ENCODE measurements around the gene CYP17A1.
A peak's percentile ranks its signal among the peaks of the same experiment; 100 is the strongest.
"Not testable (repeated sequence)": the region's sequence is repeated elsewhere in the genome, so short reads cannot be mapped to it uniquely, and the experiment has no call there.

Gene CYP17A1

GRCh38 chr10:102838276-102838927, 1.2 kb upstream of the CYP17A1 start:
- DNase-seq, result not testable (repeated sequence)

- DNase-seq, result peak in 45 of 56 donors; percentile 3 to 78 (median 33)
These were observed 2.2 kb downstream of the CYP17A1 start for GRCh38 chr10:102835007-102835482.

DNA sequence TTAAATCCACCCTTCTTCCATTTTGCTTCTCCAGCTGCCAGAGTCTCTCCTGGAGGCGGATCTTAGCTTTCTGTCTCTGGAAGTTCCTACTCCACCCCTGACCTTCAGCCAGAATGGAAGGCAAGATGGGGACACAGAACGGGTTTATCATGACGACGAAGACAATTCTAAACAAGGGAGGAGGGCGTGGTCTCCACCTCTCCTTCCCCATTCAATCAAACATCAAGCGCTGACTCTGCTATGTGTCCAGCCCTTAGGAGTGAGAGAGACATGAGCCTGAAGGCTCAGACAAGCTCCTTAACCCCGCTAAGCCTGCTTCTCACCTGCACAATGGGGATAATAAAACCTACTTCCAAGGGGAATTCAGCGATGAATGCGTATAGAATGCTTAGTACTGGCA, 3.1 kb downstream of the CYP17A1 start:
- no peak for DNase-seq

DNA sequence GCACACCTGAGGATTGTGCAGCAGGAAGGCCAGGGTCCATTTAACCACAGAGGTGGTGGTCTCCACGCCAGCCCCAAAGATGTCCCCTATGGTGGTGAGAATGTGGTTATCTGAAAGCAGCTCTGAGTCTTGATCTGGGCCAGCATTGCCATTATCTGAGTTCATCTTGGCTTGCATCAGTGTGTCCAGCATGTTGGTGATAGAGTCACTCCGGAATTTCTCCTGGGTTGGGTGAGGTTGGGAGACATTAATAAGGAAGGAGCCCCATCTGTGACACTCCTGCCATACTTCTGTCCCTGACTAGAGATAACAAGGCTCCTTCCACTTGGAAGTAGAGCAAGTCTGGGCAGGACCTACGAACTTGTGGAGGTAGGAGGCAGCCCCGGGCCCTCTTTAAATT, 4.2 kb downstream of the CYP17A1 start:
- no peak for DNase-seq

DNA sequence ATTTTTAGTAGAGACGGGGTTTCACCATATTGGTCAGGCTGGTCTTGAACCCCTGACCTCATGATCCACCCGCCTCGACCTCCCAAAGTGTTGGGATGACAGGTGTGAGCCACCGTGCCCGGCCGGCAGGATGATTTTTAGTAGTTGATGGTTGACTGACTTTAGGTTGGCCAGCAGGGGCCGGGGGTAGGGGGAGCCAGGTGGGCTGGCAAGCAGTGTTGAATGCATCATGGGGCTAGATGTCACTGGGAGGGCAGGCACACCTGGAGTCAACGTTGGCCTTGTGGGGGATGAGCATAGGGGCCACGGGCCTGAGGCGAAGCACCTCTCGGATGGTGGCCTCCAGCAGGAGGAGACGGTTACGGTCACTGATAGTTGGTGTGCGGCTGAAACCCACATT, 5.0 kb downstream of the CYP17A1 start:
- no peak for DNase-seq

DNA sequence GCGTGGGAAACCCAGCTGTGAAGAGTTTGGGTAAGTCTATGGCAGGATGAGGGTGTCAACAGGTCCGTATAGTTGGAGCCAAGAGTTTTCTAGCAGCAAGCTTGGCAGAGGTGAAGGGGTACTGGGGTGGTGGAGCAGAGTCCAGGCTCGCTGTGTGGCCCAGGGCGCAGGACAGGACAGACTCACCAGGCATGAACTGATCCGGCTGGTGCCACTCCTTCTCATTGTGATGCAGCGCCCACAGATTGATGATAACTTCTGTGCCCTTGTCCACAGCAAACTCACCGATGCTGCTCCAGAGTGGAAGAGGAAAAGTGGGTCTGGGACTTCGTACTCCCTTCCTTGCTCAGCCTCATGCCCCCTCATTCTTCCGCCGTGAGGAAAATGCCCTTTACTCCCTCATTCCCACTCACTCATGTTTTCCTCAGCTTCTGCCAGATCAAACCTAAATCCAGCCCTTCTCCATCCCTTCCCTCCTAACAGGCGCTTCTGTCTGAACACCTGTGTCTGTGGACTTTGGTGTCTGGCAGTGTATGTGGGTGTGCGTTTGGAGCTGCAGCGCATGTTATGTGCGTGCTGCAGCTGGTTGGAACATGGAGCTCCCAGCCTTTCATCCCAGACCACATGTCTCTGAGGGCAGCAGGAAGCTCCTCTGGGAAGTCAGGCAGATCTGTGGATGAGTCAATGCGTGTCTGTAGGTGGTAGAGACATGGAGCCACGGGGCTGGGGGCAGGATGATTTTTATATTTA, 5.7 kb downstream of the CYP17A1 start:
- DNase-seq, result no peak

GRCh38 chr10:102827597-102827975, 9.6 kb downstream of the CYP17A1 start:
- no peak for DNase-seq

GRCh38 chr10:102826148-102826796, 10.9 kb downstream of the CYP17A1 start:
- DNase-seq, result no peak

GRCh38 chr10:102824664-102825063, 12.5 kb downstream of the CYP17A1 start:
- no peak for DNase-seq

DNA sequence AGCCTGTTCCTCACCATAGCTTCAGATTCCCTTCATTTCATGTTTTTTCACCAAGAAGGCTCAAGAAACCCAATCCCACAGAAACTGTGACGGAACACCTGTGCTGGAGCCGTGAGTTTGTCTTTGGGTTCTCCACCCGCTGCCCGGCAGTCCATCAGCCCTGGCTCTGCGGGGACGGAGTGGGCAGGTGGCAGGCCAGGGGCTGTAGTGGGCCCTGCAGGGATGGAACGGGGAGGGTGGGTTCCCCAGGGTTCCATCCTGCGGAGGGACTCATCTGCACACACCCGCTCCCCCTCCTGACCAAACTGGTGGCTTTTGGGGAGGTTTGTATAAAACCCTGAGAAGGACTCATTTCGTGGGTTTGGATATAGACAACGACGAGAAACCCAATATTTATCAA, 15.0 kb downstream of the CYP17A1 start:
- no peak for DNase-seq

DNA sequence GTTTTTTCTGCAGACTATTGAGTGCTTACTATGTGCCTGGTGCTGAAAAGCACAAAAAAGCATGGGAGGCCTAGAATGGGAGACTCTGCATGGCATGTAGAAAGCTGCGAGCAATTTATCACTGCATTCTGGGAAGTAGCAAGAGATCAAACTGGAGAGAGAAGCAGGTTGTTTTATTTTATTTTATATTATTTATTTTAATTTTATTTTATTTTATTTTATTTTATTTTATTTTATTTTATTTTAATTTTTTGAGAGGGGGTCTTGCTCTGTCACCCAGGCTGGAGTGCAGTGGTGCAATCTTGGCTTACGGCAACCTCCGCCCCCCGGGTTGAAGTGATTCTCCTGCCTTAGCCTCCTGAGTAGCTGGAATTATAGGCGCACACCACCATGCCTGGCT, 17.2 kb downstream of the CYP17A1 start:
- not testable (repeated sequence) for DNase-seq

DNA sequence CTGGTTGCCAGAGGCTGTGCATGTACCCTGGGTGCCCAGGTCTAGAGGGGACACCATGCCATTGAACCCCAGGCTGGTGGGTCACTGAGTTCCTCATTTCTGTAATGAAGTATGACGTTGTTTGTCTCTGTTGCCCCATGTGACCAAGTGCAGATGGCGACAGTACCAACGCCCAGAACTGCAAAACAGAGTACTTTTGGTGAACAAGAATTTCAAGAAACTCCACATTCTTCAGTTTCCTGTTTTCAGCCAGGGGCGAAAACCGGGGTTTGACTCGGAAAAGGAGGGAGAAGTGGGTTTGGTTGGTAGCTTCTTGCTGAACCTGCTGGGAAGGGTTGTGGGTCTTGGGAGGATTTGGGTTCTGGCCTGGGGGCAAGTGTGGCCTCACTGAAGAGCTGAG, 18.2 kb downstream of the CYP17A1 start:
- DNase-seq, result peak in 3 of 56 donors; percentile 5 to 13 (median 8)

- no peak for DNase-seq
These were observed 20.0 kb downstream of the CYP17A1 start for GRCh38 chr10:102817175-102817574.

DNA sequence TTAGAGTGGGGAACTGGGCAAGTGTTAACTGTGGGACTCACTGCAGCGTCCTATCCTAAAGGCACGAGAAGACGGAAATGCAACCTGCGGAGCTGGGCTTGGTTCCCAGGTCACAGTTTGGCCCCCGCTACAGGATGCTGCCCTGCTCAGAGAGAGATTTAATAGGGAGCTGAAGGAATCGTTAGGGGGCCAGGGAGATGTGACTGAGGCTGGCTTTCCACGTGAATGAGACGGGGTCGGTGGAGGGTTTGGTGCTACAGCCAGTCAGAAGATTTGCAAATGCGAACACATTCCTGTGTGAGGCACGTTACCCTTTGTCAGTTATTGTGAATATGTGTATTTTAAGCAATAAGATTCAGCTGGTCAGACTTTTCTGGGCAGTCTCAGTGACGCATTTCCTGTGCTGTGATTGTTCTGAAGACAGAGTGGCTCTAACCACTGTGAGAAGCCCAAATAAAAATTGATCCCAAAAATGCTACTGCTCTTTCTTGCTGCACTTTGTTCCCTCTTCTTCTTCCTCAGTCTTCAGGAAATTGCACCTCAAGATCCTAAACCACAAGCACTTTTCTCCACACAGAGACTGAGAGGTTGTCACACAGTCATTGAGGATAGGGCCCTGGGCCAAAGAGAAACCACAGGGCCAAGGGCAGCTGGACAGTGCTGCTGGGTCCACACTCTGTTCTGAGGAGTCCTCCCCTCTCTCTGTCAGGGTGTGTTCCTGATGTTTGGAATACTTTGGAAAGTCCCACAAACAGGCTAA, 21.2 kb downstream of the CYP17A1 start:
- peak in 6 of 56 donors; percentile 6 to 52 (median 32) for DNase-seq

DNA sequence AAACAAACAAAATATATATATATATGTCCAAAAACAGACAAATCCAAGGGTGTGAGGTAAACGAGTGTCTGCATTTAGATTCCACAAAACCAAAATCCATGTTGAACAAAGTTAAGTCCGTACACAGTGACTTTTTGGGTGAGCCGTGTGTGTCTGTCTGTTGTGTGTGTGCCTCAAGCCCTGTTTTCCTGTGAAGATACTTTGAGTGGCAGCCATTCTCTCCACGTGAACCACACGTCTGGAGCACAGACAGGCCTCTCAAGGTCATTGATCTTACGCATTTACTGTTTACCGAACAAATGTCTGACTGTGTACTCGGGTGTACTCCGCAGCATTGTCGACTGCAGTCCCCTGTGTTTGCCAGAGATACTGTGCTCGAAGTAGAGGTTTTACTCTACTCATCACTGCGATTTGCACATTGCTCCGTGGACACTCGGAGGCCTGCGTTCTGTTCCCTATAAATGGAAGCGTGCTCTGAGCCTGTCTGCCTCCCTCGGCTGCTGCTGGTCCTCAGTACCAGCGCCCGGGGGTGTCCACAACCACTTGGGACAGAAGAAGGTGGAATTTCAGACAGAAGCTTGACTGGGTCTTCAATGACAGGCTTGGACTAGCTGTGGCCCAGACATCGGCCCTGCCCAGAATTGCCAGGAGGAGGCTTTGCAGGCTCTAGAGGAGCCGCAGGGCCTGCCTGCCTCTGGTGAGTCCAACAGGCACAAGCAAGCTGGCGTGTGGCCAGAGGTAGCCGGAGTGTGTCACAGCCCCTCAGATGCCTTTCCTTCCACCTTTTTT, 22.1 kb downstream of the CYP17A1 start:
- peak in 12 of 56 donors; percentile 2 to 37 (median 15) for DNase-seq

DNA sequence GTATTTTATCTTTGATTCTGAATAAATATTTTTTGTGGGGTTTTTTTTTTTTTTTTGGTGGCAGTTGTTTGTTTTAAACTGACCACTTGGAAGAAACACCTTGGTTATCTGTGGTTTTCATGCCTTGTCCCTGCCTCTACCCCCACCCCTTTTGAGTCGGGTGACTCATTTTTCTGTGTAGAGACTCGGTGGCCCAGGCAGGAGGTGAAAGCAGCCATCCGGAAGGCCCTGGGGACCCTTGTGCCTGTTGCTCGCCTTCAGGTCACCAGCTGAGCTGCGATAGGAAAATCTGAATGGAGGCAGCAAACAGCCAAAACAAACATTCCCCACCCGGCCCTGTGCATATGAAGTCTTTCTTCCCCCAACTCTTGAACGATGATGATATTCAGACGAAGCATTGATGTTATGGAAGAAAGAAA, 22.8 kb downstream of the CYP17A1 start:
- no peak for DNase-seq

DNA sequence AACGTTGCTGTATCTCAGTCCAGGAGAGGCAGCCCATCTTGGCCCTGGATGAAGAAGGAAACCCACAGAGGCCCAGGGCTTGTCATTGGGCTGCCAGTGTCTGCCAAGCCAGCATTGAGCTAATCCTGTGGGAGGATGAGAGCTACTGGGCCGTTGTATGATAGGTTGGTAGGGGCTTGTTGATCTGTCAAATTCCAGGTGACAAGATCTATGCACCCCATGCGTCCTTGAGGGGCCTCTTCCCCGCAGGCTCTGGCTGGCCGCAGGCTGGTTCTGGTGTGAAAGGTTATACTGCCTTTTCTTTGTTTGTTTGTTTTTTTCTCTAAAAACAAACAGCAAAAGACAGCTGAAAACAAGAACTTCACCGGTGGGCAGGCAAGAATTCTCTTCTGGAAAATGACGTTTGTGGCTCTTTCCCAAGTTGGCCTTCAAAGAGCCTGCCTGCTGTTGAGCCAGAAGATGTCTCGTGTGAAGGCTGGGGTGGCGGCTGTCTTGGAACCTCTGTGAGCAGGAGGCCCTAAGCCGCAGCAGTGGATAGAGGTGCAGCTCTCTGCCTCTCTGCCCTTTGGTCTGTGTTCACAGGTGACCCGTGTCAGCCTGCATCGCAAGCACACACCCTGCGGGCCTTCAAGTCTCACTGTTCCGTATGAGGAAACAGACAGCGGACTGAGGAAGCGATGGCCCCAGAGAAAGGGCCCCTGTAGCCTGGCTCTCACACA, 23.3 kb downstream of the CYP17A1 start:
- DNase-seq, result no peak

DNA sequence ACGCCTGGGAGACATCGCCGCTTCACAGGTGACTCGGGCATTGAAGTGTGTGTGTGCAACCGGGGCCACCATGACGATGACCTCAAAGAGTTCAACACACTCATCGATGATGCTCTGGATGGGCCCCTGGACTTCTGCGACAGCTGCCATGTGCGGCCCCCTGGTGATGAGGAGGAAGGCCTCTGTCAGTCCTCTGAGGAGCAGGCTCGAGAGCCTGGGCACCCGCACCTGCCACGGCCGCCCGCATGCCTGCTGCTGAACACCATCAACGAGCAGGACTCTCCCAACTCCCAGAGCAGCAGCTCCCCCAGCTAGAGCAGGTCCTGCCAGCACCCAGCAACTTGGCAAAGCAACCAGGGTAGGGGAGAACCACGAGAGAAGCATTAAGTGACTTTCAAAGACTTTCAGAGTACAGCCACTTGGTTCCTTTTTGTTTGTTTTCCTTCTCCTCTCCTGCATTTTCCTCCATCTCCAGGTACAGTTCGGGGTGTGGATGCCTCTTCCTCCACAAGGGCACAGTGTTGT, 24.1 kb downstream of the CYP17A1 start:
- DNase-seq, result no peak

GRCh38 chr10:102812231-102812876, 24.9 kb downstream of the CYP17A1 start:
- DNase-seq, result no peak

Data from amygdala (tissue), 56 donors.